ENCODE measurements around the gene LRRC32. TPM values are rescaled to one million over a fixed set of nuclear protein-coding genes. Genes with fewer than 3 reads are reported as not detected.

LRRC32 gene
- total and polyA plus RNA-seq, 2 experiments from 2014 or later = 0.42 to 0.58 TPM

- Histone ChIP-seq H3K36me3 (ENCODE audit: insufficient read depth) (no peaks in the 10 kb centered on the region), H3K27ac (ENCODE audit: low read depth) (no peak overlapping the region), H3K79me2 (replicated peaks; ENCODE audit: insufficient read depth) (no peaks in the 10 kb centered on the region), H3K4me2 (no peak overlapping the region), H3F3A (replicated peaks; ENCODE audit: low read depth) (0 out of 2 replicates have a peak, but pooled peaks cover 3% of the 10 kb centered on the region), H3K9me2 (ENCODE audit: insufficient read depth) (no peaks in the 10 kb centered on the region), H3K4me3 (no peak overlapping the region), H2AFZ (no peak overlapping the region), H3K4me1 (ENCODE audit: insufficient read depth) (no peaks in the 10 kb centered on the region; the same call in 1 of the 2 replicates), H4K20me1 (replicated peaks; ENCODE audit: insufficient read depth) (no peaks in the 10 kb centered on the region; the same call in 1 of the 2 replicates), H3K27me3 (ENCODE audit: insufficient read depth) (peaks cover 16% of the 10 kb centered on the region)
- no peaks in the 10 kb centered on the region for H3K9me3 Mint-ChIP-seq
- H3K36me3 Mint-ChIP-seq (ENCODE audit: low read depth) = no peaks in the 10 kb centered on the region
- DNase-seq (ENCODE audit: low spot score) (peak; percentile 30), ATAC-seq (peak; percentile 43)
- TF ChIP-seq REST (IDR thresholded peaks at IDR 0.05; ENCODE audit: unreplicated experiment) = no peak
- no peak for TF ChIP-seq EZH2 (IDR thresholded peaks at IDR 0.05; ENCODE audit: low read depth, unreplicated experiment)
- TF ChIP-seq CTCF (conservative IDR thresholded peaks at IDR 0.05; ENCODE audit: low read depth in 2 of 2) = no peak
- TF ChIP-seq POLR2AphosphoS5 (IDR thresholded peaks at IDR 0.05; ENCODE audit: low read depth) = no peak
- no peak for TF ChIP-seq ZNF331 (CRISPR knock-in tag; IDR thresholded peaks at IDR 0.05; ENCODE audit: low read depth)
- TF ChIP-seq NANOG (IDR thresholded peaks at IDR 0.05; ENCODE audit: borderline replicate concordance) = no peak
- no peak for TF ChIP-seq JUNB (IDR thresholded peaks at IDR 0.05; ENCODE audit: unreplicated experiment)
- no peak for TF ChIP-seq ZNF114 (CRISPR knock-in tag; IDR thresholded peaks at IDR 0.05)
- TF ChIP-seq ETS1 (IDR thresholded peaks at IDR 0.05) = no peak
- TF ChIP-seq ZNF462 (CRISPR knock-in tag; IDR thresholded peaks at IDR 0.05) = no peak
- no peak for TF ChIP-seq STAT1 (IDR thresholded peaks at IDR 0.05; ENCODE audit: unreplicated experiment)
- no peak for TF ChIP-seq CREB1 (CRISPR knock-in tag; IDR thresholded peaks at IDR 0.05; ENCODE audit: low read depth)
- no peak for TF ChIP-seq EZH2phosphoT487 (IDR thresholded peaks at IDR 0.05; ENCODE audit: unreplicated experiment)
- peaks cover 33% of the 10 kb centered on the region for H3K4me1 Mint-ChIP-seq
- H3K4me3 Mint-ChIP-seq = no peak overlapping the region
- no peak overlapping the region for H3K27ac Mint-ChIP-seq
- peaks cover 21% of the 10 kb centered on the region for H3K27me3 Mint-ChIP-seq (ENCODE audit: insufficient read depth, low read depth, poor library complexity)
Measured at GRCh38 chr11:76666408-76666807, 4.1 kb downstream of the LRRC32 start.
